ENCODE data around the gene GBP7.

GRCh38 chr1:89176971-89177370 is 1.2 kb upstream of the GBP7 start:
- no peak for TF ChIP-seq TCF7 (IDR thresholded peaks at IDR 0.05; ENCODE audit: borderline replicate concordance)
- TF ChIP-seq CTCF (IDR thresholded peaks at IDR 0.05 in 2 of 3, conservative IDR thresholded peaks at IDR 0.05 in 1 of 3; ENCODE audit: control insufficient read depth in 2 of 3, extremely low read depth in 1 of 3, insufficient read depth in 1 of 3, low read depth in 3 of 3, low read length in 3 of 3) = no peak
- no peak for TF ChIP-seq E2F4 (IDR thresholded peaks at IDR 0.05; ENCODE audit: low read depth, low read length)
- TF ChIP-seq POLR2A (IDR thresholded peaks at IDR 0.05; ENCODE audit: low read depth, low read length) = no peak
- TF ChIP-seq KDM1A (IDR thresholded peaks at IDR 0.05; ENCODE audit: borderline replicate concordance) = no peak
- TF ChIP-seq POLR2AphosphoS5 (IDR thresholded peaks at IDR 0.05; ENCODE audit: low read length) = no peak
- no peak for TF ChIP-seq RELA (IDR thresholded peaks at IDR 0.05; ENCODE audit: borderline replicate concordance, partially characterized antibody)
- no peak for TF ChIP-seq SUPT20H (IDR thresholded peaks at IDR 0.05; ENCODE audit: borderline replicate concordance, control insufficient read depth, low read depth, low read length)
- TF ChIP-seq BCL11A (IDR thresholded peaks at IDR 0.05; ENCODE audit: low read depth, low read length) = no peak
- TF ChIP-seq RAD51 (IDR thresholded peaks at IDR 0.05) = no peak
- TF ChIP-seq EZH2 (IDR thresholded peaks at IDR 0.05; ENCODE audit: borderline replicate concordance, control insufficient read depth, low read depth, low read length) = no peak
- no peak for TF ChIP-seq REST (IDR thresholded peaks at IDR 0.05; ENCODE audit: low read depth, low read length)

Data from GM12878 (cell line).